HG03378 (cell line): Measurements from ENCODE around the gene RASD1.
"Not testable (repeated sequence)": the region's sequence is repeated elsewhere in the genome, so short reads cannot be mapped to it uniquely, and the experiment has no call there.

ENCODE experiments used
- ATAC-seq: cut with Tn5 transposase; IDR thresholded peaks from one replicate; pipeline ENCODE4 v1.9.1; 2021; ENCODE audit warnings: mild to moderate bottlenecking, moderate library complexity; ENCODE audit not compliant: unreplicated experiment

The RASD1 gene

GRCh38 chr17:17472333-17472920 lies 23.8 kb downstream of the RASD1 start:
- ATAC-seq, result no peak

GRCh38 chr17:17469996-17470395 lies 26.2 kb downstream of the RASD1 start:
- ATAC-seq, result no peak

GRCh38 chr17:17469358-17469757 lies 26.8 kb downstream of the RASD1 start:
- ATAC-seq, result no peak

GRCh38 chr17:17468217-17469010 lies 27.8 kb downstream of the RASD1 start:
- ATAC-seq, result no peak

- no peak for ATAC-seq
These were observed 28.5 kb downstream of the RASD1 start for GRCh38 chr17:17467720-17468119.

- no peak for ATAC-seq
These were observed 29.2 kb downstream of the RASD1 start for GRCh38 chr17:17467016-17467415.

GRCh38 chr17:17466511-17466910 lies 29.7 kb downstream of the RASD1 start:
- no peak for ATAC-seq

- not testable (repeated sequence) for ATAC-seq
These were observed 30.3 kb downstream of the RASD1 start for GRCh38 chr17:17465878-17466277.

GRCh38 chr17:17463821-17464220 lies 32.4 kb downstream of the RASD1 start:
- ATAC-seq, result no peak

GRCh38 chr17:17462048-17462824 lies 34.0 kb downstream of the RASD1 start:
- ATAC-seq, result no peak

- ATAC-seq, result no peak
These were observed 36.2 kb downstream of the RASD1 start for GRCh38 chr17:17460038-17460437.

- no peak for ATAC-seq
These were observed 38.5 kb downstream of the RASD1 start for GRCh38 chr17:17457680-17458079.

- no peak for ATAC-seq
These were observed 39.9 kb downstream of the RASD1 start for GRCh38 chr17:17456251-17456650.

GRCh38 chr17:17455173-17455572 lies 41.0 kb downstream of the RASD1 start:
- ATAC-seq, result no peak

- ATAC-seq, result not testable (repeated sequence)
These were observed 41.5 kb downstream of the RASD1 start for GRCh38 chr17:17454700-17455099.

- ATAC-seq, result no peak
These were observed 41.9 kb downstream of the RASD1 start for GRCh38 chr17:17454276-17454675.

- ATAC-seq, result no peak
These were observed 43.1 kb downstream of the RASD1 start for GRCh38 chr17:17453088-17453487.

- no peak for ATAC-seq
These were observed 47.5 kb downstream of the RASD1 start for GRCh38 chr17:17448723-17449122.

GRCh38 chr17:17448076-17448475 lies 48.1 kb downstream of the RASD1 start:
- ATAC-seq, result no peak

- no peak for ATAC-seq
These were observed 48.9 kb downstream of the RASD1 start for GRCh38 chr17:17447264-17447663.

GRCh38 chr17:17446666-17447155 lies 49.5 kb downstream of the RASD1 start:
- no peak for ATAC-seq
